ENCODE results near the gene PNCK. TPM values are rescaled to one million over a fixed set of nuclear protein-coding genes. Genes with fewer than 3 reads are reported as not detected.

The PNCK gene
- total and polyA plus RNA-seq, 2 of the 13 experiments (the other 11 are each of a cell fraction or from before 2014, with no cell fraction given): 33.1 TPM; not detected in 1

DNA sequence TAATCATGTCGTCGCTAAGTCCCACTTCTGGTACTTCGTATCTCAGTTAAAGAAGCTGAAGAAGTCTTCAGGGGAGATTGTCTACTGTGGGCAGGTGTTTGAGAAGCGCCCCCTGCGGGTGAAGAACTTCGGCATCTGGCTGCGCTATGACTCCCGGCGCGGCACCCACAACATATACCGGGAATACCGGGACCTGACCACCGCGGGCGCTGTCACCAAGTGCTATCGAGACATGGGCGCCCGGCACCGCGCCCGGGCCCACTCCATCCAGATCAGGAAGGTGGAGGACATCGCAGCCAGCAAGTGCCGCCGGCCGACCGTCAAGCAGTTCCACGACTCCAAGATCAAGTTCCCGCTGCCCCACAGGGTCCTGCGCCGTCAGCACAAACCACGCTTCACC is 11.3 kb downstream of the PNCK start (continued):
- TF ChIP-seq, protein P1, sequence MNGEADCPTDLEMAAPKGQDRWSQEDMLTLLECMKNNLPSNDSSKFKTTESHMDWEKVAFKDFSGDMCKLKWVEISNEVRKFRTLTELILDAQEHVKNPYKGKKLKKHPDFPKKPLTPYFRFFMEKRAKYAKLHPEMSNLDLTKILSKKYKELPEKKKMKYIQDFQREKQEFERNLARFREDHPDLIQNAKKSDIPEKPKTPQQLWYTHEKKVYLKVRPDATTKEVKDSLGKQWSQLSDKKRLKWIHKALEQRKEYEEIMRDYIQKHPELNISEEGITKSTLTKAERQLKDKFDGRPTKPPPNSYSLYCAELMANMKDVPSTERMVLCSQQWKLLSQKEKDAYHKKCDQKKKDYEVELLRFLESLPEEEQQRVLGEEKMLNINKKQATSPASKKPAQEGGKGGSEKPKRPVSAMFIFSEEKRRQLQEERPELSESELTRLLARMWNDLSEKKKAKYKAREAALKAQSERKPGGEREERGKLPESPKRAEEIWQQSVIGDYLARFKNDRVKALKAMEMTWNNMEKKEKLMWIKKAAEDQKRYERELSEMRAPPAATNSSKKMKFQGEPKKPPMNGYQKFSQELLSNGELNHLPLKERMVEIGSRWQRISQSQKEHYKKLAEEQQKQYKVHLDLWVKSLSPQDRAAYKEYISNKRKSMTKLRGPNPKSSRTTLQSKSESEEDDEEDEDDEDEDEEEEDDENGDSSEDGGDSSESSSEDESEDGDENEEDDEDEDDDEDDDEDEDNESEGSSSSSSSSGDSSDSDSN (CRISPR knock-in tag; IDR thresholded peaks at IDR 0.05): peak; percentile 47; the same call in 1 of the 2 replicates
- TF ChIP-seq ZNF674 (CRISPR knock-in tag; IDR thresholded peaks at IDR 0.05; ENCODE audit: low read depth): no peak
- TF ChIP-seq, protein P2, sequence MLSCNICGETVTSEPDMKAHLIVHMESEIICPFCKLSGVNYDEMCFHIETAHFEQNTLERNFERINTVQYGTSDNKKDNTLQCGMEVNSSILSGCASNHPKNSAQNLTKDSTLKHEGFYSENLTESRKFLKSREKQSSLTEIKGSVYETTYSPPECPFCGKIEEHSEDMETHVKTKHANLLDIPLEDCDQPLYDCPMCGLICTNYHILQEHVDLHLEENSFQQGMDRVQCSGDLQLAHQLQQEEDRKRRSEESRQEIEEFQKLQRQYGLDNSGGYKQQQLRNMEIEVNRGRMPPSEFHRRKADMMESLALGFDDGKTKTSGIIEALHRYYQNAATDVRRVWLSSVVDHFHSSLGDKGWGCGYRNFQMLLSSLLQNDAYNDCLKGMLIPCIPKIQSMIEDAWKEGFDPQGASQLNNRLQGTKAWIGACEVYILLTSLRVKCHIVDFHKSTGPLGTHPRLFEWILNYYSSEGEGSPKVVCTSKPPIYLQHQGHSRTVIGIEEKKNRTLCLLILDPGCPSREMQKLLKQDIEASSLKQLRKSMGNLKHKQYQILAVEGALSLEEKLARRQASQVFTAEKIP (CRISPR knock-in tag; IDR thresholded peaks at IDR 0.05; ENCODE audit: borderline replicate concordance): no peak
- no peak for TF ChIP-seq TRIM24 (CRISPR knock-in tag; IDR thresholded peaks at IDR 0.05)
- TF ChIP-seq, protein P3, sequence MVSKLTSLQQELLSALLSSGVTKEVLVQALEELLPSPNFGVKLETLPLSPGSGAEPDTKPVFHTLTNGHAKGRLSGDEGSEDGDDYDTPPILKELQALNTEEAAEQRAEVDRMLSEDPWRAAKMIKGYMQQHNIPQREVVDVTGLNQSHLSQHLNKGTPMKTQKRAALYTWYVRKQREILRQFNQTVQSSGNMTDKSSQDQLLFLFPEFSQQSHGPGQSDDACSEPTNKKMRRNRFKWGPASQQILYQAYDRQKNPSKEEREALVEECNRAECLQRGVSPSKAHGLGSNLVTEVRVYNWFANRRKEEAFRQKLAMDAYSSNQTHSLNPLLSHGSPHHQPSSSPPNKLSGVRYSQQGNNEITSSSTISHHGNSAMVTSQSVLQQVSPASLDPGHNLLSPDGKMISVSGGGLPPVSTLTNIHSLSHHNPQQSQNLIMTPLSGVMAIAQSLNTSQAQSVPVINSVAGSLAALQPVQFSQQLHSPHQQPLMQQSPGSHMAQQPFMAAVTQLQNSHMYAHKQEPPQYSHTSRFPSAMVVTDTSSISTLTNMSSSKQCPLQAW (CRISPR knock-in tag; IDR thresholded peaks at IDR 0.05): 0 out of 2 replicates have a peak, but pooled peaks have one; percentile 19
- TF ChIP-seq, protein P4, sequence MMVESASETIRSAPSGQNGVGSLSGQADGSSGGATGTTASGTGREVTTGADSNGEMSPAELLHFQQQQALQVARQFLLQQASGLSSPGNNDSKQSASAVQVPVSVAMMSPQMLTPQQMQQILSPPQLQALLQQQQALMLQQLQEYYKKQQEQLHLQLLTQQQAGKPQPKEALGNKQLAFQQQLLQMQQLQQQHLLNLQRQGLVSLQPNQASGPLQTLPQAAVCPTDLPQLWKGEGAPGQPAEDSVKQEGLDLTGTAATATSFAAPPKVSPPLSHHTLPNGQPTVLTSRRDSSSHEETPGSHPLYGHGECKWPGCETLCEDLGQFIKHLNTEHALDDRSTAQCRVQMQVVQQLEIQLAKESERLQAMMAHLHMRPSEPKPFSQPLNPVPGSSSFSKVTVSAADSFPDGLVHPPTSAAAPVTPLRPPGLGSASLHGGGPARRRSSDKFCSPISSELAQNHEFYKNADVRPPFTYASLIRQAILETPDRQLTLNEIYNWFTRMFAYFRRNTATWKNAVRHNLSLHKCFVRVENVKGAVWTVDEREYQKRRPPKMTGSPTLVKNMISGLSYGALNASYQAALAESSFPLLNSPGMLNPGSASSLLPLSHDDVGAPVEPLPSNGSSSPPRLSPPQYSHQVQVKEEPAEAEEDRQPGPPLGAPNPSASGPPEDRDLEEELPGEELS (CRISPR knock-in tag; IDR thresholded peaks at IDR 0.05): no peak
- TF ChIP-seq ZSCAN31 (CRISPR knock-in tag; IDR thresholded peaks at IDR 0.05; ENCODE audit: low read depth): no peak
- no peak for TF ChIP-seq KDM3A (CRISPR knock-in tag; IDR thresholded peaks at IDR 0.05; ENCODE audit: low read depth)
- TF ChIP-seq ZNF501 (CRISPR knock-in tag; IDR thresholded peaks at IDR 0.05): peak; percentile 27; the same call in 1 of the 2 replicates
- TF ChIP-seq, protein P5, sequence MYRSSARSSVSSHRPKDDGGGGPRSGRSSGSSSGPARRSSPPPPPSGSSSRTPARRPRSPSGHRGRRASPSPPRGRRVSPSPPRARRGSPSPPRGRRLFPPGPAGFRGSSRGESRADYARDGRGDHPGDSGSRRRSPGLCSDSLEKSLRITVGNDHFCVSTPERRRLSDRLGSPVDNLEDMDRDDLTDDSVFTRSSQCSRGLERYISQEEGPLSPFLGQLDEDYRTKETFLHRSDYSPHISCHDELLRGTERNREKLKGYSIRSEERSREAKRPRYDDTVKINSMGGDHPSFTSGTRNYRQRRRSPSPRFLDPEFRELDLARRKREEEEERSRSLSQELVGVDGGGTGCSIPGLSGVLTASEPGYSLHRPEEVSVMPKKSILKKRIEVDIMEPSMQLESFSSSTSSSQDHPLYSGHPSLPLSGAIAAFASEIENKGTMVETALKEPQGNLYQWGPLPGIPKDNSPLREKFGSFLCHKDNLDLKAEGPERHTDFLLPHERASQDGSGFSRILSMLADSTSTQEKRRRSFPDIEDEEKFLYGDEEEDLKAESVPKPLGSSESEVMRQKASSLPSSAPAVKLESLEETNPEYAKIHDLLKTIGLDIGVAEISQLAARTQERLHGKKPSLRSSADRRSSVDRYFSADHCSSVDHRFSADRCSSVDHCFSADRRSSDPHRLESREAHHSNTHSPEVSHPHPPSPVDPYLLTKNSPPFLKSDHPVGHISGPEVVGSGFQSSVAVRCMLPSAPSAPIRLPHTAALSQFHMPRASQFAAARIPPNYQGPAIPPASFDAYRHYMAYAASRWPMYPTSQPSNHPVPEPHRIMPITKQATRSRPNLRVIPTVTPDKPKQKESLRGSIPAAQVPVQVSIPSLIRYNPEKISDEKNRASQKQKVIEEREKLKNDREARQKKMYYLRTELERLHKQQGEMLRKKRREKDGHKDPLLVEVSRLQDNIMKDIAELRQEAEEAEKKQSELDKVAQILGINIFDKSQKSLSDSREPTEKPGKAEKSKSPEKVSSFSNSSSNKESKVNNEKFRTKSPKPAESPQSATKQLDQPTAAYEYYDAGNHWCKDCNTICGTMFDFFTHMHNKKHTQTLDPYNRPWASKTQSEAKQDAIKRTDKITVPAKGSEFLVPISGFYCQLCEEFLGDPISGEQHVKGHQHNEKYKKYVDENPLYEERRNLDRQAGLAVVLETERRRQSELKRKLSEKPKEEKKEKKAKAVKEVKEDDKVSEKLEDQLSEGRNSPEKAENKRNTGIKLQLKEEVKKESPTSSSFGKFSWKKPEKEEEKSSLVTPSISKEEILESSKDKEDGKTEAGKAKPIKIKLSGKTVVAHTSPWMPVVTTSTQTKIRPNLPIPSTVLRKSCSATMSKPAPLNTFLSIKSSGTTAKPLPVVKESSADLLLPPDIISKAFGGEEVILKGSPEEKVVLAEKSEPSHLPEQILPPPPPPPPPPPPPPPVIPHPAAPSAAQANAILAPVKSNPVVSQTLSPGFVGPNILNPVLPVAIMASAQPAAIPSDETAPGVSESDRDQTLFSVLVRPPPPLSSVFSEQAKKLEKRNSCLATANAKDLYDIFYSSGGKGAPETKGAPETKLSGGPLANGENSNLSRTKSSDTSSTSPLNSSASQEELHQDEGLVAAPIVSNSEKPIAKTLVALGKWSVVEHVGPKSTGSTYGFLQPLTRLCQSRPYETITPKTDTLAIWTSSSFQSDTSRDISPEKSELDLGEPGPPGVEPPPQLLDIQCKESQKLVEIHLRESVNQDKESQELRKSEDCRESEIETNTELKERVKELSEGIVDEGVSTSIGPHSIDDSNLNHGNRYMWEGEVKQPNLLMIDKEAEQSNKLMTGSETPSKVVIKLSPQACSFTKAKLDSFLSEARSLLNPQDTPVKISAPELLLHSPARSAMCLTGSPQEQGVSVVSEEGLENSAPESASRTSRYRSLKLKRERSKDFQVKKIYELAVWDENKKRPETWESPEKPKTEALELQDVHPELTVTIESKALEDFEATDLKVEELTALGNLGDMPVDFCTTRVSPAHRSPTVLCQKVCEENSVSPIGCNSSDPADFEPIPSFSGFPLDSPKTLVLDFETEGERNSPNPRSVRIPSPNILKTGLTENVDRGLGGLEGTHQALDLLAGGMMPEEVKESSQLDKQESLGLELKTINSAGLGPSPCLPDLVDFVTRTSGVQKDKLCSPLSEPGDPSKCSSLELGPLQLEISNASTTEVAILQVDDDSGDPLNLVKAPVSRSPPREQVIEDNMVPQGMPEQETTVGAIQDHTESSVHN (CRISPR knock-in tag; IDR thresholded peaks at IDR 0.05): no peak
- no peak for TF ChIP-seq FOXM1 (CRISPR knock-in tag; IDR thresholded peaks at IDR 0.05)
- no peak for TF ChIP-seq HOXA9 (CRISPR knock-in tag; IDR thresholded peaks at IDR 0.05; ENCODE audit: borderline replicate concordance)
- TF ChIP-seq SMC3 (IDR thresholded peaks at IDR 0.05; ENCODE audit: low read length): peak; percentile 60

Data from HepG2 (cell line).